ENCODE measurements around the gene WBP2.

DNA sequence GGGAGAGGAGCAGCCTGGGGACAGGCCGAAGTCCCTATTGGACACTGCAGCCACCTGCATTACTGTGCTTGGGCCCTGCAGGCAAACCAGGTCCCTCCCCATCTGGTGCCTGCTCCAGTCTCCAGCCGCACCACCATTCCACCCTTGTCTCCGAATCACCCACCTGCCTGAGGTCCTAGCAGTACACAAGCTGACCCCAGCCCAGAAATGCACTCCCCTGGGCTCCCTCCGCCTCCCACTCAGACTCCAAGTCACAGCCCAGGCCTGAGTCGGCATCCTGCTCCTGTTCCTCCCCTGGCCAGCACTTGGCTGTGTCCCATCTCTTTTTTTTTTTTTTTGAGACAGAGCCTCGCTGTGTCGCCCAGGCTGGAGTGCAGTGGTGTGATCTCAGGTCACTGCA is 17.2 kb downstream of the WBP2 start:
- TF ChIP-seq SMAD9 (CRISPR knock-in tag; IDR thresholded peaks at IDR 0.05) (no peak), ZNF761 (CRISPR knock-in tag; conservative IDR thresholded peaks at IDR 0.05) (no peak), POLR2AphosphoS5 (IDR thresholded peaks at IDR 0.05; ENCODE audit: low read depth, low read length) (no peak), U2AF2 (IDR thresholded peaks at IDR 0.05; ENCODE audit: low read depth, low read length) (no peak), PTBP1 (IDR thresholded peaks at IDR 0.05; ENCODE audit: low read depth, low read length, poor library complexity, severe bottlenecking) (no peak)
- TF ChIP-seq, protein P1, sequence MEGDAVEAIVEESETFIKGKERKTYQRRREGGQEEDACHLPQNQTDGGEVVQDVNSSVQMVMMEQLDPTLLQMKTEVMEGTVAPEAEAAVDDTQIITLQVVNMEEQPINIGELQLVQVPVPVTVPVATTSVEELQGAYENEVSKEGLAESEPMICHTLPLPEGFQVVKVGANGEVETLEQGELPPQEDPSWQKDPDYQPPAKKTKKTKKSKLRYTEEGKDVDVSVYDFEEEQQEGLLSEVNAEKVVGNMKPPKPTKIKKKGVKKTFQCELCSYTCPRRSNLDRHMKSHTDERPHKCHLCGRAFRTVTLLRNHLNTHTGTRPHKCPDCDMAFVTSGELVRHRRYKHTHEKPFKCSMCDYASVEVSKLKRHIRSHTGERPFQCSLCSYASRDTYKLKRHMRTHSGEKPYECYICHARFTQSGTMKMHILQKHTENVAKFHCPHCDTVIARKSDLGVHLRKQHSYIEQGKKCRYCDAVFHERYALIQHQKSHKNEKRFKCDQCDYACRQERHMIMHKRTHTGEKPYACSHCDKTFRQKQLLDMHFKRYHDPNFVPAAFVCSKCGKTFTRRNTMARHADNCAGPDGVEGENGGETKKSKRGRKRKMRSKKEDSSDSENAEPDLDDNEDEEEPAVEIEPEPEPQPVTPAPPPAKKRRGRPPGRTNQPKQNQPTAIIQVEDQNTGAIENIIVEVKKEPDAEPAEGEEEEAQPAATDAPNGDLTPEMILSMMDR (CRISPR knock-in tag; IDR thresholded peaks at IDR 0.05): no peak
- TF ChIP-seq, protein P2, sequence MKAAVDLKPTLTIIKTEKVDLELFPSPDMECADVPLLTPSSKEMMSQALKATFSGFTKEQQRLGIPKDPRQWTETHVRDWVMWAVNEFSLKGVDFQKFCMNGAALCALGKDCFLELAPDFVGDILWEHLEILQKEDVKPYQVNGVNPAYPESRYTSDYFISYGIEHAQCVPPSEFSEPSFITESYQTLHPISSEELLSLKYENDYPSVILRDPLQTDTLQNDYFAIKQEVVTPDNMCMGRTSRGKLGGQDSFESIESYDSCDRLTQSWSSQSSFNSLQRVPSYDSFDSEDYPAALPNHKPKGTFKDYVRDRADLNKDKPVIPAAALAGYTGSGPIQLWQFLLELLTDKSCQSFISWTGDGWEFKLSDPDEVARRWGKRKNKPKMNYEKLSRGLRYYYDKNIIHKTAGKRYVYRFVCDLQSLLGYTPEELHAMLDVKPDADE (CRISPR knock-in tag; IDR thresholded peaks at IDR 0.05): no peak

Data from HepG2 (cell line).